ENCODE data around the gene RREB1.

Gene RREB1

DNA sequence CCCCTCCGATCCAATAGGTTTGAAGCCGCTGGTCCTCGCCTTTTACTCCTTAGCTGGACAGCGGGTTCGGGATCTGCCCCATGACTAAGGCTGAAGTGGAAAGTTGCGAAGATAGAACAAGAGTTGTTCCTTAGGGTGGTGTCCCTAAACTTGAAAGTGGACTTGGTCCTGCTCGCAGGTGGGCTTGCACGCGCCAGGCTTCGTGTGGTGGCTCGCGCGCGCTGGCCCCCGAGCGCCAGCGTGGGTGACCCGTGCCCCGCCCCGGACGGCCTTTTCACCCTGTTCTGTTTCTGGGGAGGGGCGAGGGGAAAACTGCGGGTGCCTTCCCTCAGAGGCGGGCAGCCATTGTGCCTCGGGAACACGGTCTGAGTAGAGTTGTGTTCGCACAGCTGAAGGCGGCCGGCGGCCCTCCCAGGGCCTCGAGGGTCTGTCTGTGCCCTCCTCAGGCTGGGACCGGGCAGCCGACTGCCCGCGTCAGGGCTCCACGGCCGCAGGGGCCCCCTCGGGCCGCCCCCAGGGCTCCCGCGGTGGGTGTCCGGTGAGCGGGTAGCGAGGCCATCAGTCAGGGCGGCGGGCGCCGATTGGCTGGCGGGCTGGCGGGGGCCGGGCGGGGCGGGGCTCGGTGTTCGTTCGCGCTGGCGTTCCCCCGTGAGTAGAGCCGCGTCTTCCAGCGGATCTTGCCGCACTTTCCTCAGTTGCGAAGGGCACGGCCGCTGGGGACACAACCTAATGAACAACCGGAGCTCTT, 33.0 kb downstream of the RREB1 start (continued):
- TF ChIP-seq ZBTB11 (tag by site-specific recombination; conservative IDR thresholded peaks at IDR 0.05; ENCODE audit: low read depth) (no peak), ZNF529 (tag by site-specific recombination; IDR thresholded peaks at IDR 0.05; ENCODE audit: insufficient replicate concordance) (no peak), PRDM1 (tag by site-specific recombination; IDR thresholded peaks at IDR 0.05) (peak; percentile 47; the same call in 1 of the 2 replicates), KLF9 (tag by site-specific recombination; IDR thresholded peaks at IDR 0.05; ENCODE audit: low read depth) (no peak; the same call in 1 of the 2 replicates), ZNF837 (tag by site-specific recombination; IDR thresholded peaks at IDR 0.05) (no peak), ZNF558 (tag by site-specific recombination; IDR thresholded peaks at IDR 0.05) (no peak), PRDM2 (tag by site-specific recombination; IDR thresholded peaks at IDR 0.05; ENCODE audit: borderline replicate concordance) (no peak), ZNF514 (tag by site-specific recombination; IDR thresholded peaks at IDR 0.05) (no peak), ZFP41 (tag by site-specific recombination; IDR thresholded peaks at IDR 0.05; ENCODE audit: borderline replicate concordance) (no peak), ZEB2 (tag by site-specific recombination; IDR thresholded peaks at IDR 0.05) (peak; percentile 52; the same call in 1 of the 2 replicates), ZNF621 (tag by site-specific recombination; IDR thresholded peaks at IDR 0.05) (no peak), ZNF132 (tag by site-specific recombination; IDR thresholded peaks at IDR 0.05; ENCODE audit: borderline replicate concordance) (no peak), ZNF585B (tag by site-specific recombination; IDR thresholded peaks at IDR 0.05) (no peak), ZNF37A (tag by site-specific recombination; IDR thresholded peaks at IDR 0.05) (no peak), ZNF404 (tag by site-specific recombination; IDR thresholded peaks at IDR 0.05) (no peak), REPIN1 (tag by site-specific recombination; IDR thresholded peaks at IDR 0.05; ENCODE audit: low read depth) (no peak), ZNF184 (tag by site-specific recombination; IDR thresholded peaks at IDR 0.05) (no peak), ZNF830 (tag by site-specific recombination; IDR thresholded peaks at IDR 0.05; ENCODE audit: low read depth) (no peak), GLIS1 (tag by site-specific recombination; IDR thresholded peaks at IDR 0.05) (peak; percentile 75), ZNF274 (IDR thresholded peaks at IDR 0.05; ENCODE audit: low read length) (no peak), ZNF274 (tag by site-specific recombination; IDR thresholded peaks at IDR 0.05; ENCODE audit: borderline replicate concordance) (no peak), ZSCAN23 (tag by site-specific recombination; IDR thresholded peaks at IDR 0.05) (no peak), ZNF202 (tag by site-specific recombination; IDR thresholded peaks at IDR 0.05; ENCODE audit: borderline replicate concordance) (no peak), ZNF664 (tag by site-specific recombination; IDR thresholded peaks at IDR 0.05) (no peak), ZNF843 (tag by site-specific recombination; IDR thresholded peaks at IDR 0.05) (no peak), ZNF221 (tag by site-specific recombination; IDR thresholded peaks at IDR 0.05; ENCODE audit: borderline replicate concordance) (no peak), ZNF433 (tag by site-specific recombination; IDR thresholded peaks at IDR 0.05; ENCODE audit: low read depth) (no peak), FEZF1 (tag by site-specific recombination; IDR thresholded peaks at IDR 0.05) (no peak), ZNF133 (tag by site-specific recombination; IDR thresholded peaks at IDR 0.05) (no peak), ZNF354C (tag by site-specific recombination; IDR thresholded peaks at IDR 0.05; ENCODE audit: borderline replicate concordance, low read depth) (no peak), ZNF488 (tag by site-specific recombination; IDR thresholded peaks at IDR 0.05) (no peak), ZNF560 (tag by site-specific recombination; IDR thresholded peaks at IDR 0.05; ENCODE audit: borderline replicate concordance) (no peak)
